ENCODE results near the gene NOL6. TPM values are rescaled to one million over a fixed set of nuclear protein-coding genes. Genes with fewer than 3 reads are reported as not detected.

Gene NOL6
- total and polyA plus RNA-seq, 10 of the 15 experiments (the other 5 are each of a cell fraction or from before 2014, with no cell fraction given) = 8.3 to 53.2 (median 33.1) TPM

- TF ChIP-seq E2F4 (IDR thresholded peaks at IDR 0.05; ENCODE audit: low read depth, low read length) = no peak
These were observed 12.2 kb downstream of the NOL6 start (continued) for GRCh38 chr9:33461492-33461891.

- no peak for ATAC-seq
These were observed 12.9 kb downstream of the NOL6 start for GRCh38 chr9:33460854-33461253.

More at GRCh38 chr9:33460854-33461253, 12.9 kb downstream of the NOL6 start:
- Histone ChIP-seq H3K9me3 (replicated peaks; ENCODE audit: control insufficient read depth, insufficient read depth, low read length) (no peaks in the 10 kb centered on the region), H4K20me1 (ENCODE audit: control insufficient read depth, insufficient read depth) (peaks cover 3% of the 10 kb centered on the region; the same call in 1 of the 2 replicates), H3K36me3 (ENCODE audit: control insufficient read depth in 2 of 2, insufficient read depth in 2 of 2, low read length in 1 of 2) (peaks cover 24 to 25% of the 10 kb centered on the region in 2 experiments), H3K27me3 (replicated peaks in 1 of 2; ENCODE audit: control insufficient read depth in 2 of 2, insufficient read depth in 2 of 2, low read length in 1 of 2) (no peaks in the 10 kb centered on the region), H3K4me1 (ENCODE audit: control insufficient read depth, insufficient read depth, low read length) (peaks cover 20% of the 10 kb centered on the region), H2AFZ (ENCODE audit: control insufficient read depth, low read depth, low read length) (no peak overlapping the region), H3K27ac (ENCODE audit: control insufficient read depth, insufficient read depth) (no peak overlapping the region), H3K9ac (ENCODE audit: control insufficient read depth, insufficient read depth, low read length) (no peak overlapping the region), H3K4me3 (no peak overlapping the region), H3K79me2 (ENCODE audit: control insufficient read depth, insufficient read depth, low read length) (no peaks in the 10 kb centered on the region), H3K4me2 (ENCODE audit: control insufficient read depth, insufficient read depth) (no peak overlapping the region)
- intact Hi-C loops (cut with micrococcal nuclease; ENCODE audit: unreplicated experiment) = no loop called here
- BruUV-seq (replicated peaks) = no TSS peak
- 90% methylated on average over 10 of the region's 10 CpGs for WGBS (ENCODE audit: insufficient coverage, insufficient replicate concordance, low lambda C conversion rate, missing lambda C conversion rate)
- DNase-seq (ENCODE audit: low read depth, low spot score) (no peak), FAIRE-seq (no peak)
- SMC1A ChIA-PET (ENCODE audit: uncharacterized antibody, unreplicated experiment) = interaction anchor here (3.6 kb wide), 1 partner anchor 12 kb away, joined by 16 read pairs; the partner anchor contains the start of gene NOL6
- POLR2A ChIA-PET = no interaction called here
- TF ChIP-seq SIN3A (IDR thresholded peaks at IDR 0.05; ENCODE audit: low read depth, low read length) (no peak), MLLT1 (IDR thresholded peaks at IDR 0.05) (no peak), GATAD2B (conservative IDR thresholded peaks at IDR 0.05; ENCODE audit: low read depth) (no peak), ATF3 (IDR thresholded peaks at IDR 0.05; ENCODE audit: borderline replicate concordance, extremely low read depth, low read depth, low read length) (no peak)
- CTCF ChIA-PET = interaction anchor here (0.9 to 14.3 kb wide), 3 partner anchors 8 to 60 kb away, joined by 3 to 154 read pairs (median 4); no protein-coding TSS in a partner anchor
- RAD21 ChIA-PET (ENCODE audit: unreplicated experiment) = interaction anchor here (0.7 to 1.4 kb wide), 2 partner anchors 13 to 87 kb away, joined by 3 to 4 read pairs; partner anchors contain the start of gene NOL6
- in situ Hi-C loops (cut with MboI) = no loop called here

Data from GM12878 (cell line).